ENCODE data around the gene GNA14.
"Not testable (repeated sequence)": the region's sequence is repeated elsewhere in the genome, so short reads cannot be mapped to it uniquely, and the experiment has no call there.

The GNA14 gene

GRCh38 chr9:77531400-77531799 lies 116.7 kb downstream of the GNA14 start:
- FAIRE-seq, result no peak

- FAIRE-seq, result no peak
Measured at GRCh38 chr9:77523891-77524290, 124.2 kb downstream of the GNA14 start.

GRCh38 chr9:77521091-77521490 lies 127.0 kb downstream of the GNA14 start:
- FAIRE-seq, result no peak

GRCh38 chr9:77518688-77519087 lies 129.4 kb downstream of the GNA14 start:
- no peak for FAIRE-seq

- no peak for FAIRE-seq
Measured at GRCh38 chr9:77516781-77517180, 131.3 kb downstream of the GNA14 start.

GRCh38 chr9:77514886-77515711 lies 133.0 kb downstream of the GNA14 start:
- no peak for FAIRE-seq

GRCh38 chr9:77513457-77513856 lies 134.7 kb downstream of the GNA14 start:
- no peak for FAIRE-seq

- FAIRE-seq, result no peak
Measured at GRCh38 chr9:77512876-77513275, 135.2 kb downstream of the GNA14 start.

GRCh38 chr9:77511525-77511924 lies 136.6 kb downstream of the GNA14 start:
- FAIRE-seq, result no peak

- FAIRE-seq, result no peak
Measured at GRCh38 chr9:77510666-77511065, 137.5 kb downstream of the GNA14 start.

GRCh38 chr9:77508396-77508795 lies 139.7 kb downstream of the GNA14 start:
- FAIRE-seq, result no peak

- no peak for FAIRE-seq
Measured at GRCh38 chr9:77507212-77507961, 140.7 kb downstream of the GNA14 start.

GRCh38 chr9:77505232-77505631 lies 142.9 kb downstream of the GNA14 start:
- no peak for FAIRE-seq

- no peak for FAIRE-seq
Measured at GRCh38 chr9:77502568-77502967, 145.6 kb downstream of the GNA14 start.

GRCh38 chr9:77498891-77499290 lies 149.2 kb downstream of the GNA14 start:
- FAIRE-seq, result no peak

GRCh38 chr9:77497322-77498198 lies 150.6 kb downstream of the GNA14 start:
- FAIRE-seq, result no peak

- FAIRE-seq, result no peak
Measured at GRCh38 chr9:77495834-77496671, 152.1 kb downstream of the GNA14 start.

- FAIRE-seq, result not testable (repeated sequence)
Measured at GRCh38 chr9:77490279-77490678, 157.8 kb downstream of the GNA14 start.

GRCh38 chr9:77489405-77490163 lies 158.5 kb downstream of the GNA14 start:
- FAIRE-seq, result not testable (repeated sequence)

GRCh38 chr9:77488439-77489126 lies 159.5 kb downstream of the GNA14 start:
- FAIRE-seq, result no peak

GRCh38 chr9:77486968-77487367 lies 161.2 kb downstream of the GNA14 start:
- no peak for FAIRE-seq
